Neuronal stem cell (in vitro differentiated cells): Measurements from ENCODE around the gene CDA.

Source experiments
- DNase-seq: peaks from one replicate; pipeline ENCODE4 v3.0.0-alpha.2; 2013; ENCODE audit warnings: low spot score
- H2AFZ ChIP-seq: one replicate; pipeline ENCODE4 v1.6.1; 2013; ENCODE audit warnings: mild to moderate bottlenecking, low read length, inconsistent platforms
- H2AK5ac ChIP-seq: 2 replicates; pipeline ENCODE4 v1.6.1; 2013; ENCODE audit warnings: low read depth, mild to moderate bottlenecking, inconsistent platforms, low read length, moderate library complexity, mixed read lengths
- H2BK120ac ChIP-seq: 2 replicates; pipeline ENCODE4 v1.6.1; 2013; ENCODE audit warnings: low read depth, mild to moderate bottlenecking, inconsistent platforms, low read length, moderate library complexity, mixed read lengths
- H2BK12ac ChIP-seq: one replicate; pipeline ENCODE4 v1.6.1; 2013; ENCODE audit warnings: low read length, inconsistent platforms
- H2BK15ac ChIP-seq: 2 replicates; pipeline ENCODE4 v1.6.1; 2013; ENCODE audit warnings: mild to moderate bottlenecking, low read length, inconsistent platforms, mixed read lengths
- H2BK5ac ChIP-seq: one replicate; pipeline ENCODE4 v1.6.1; 2013; ENCODE audit warnings: inconsistent platforms, mild to moderate bottlenecking, low read length, moderate library complexity
- H3K14ac ChIP-seq: one replicate; pipeline ENCODE4 v1.6.1; 2013; ENCODE audit warnings: low read length, inconsistent platforms
- H3K18ac ChIP-seq: 2 replicates; pipeline ENCODE4 v1.6.1; 2013; ENCODE audit warnings: low read length, inconsistent platforms
- H3K23ac ChIP-seq: 2 replicates; pipeline ENCODE4 v1.6.1; 2013; ENCODE audit warnings: low read depth, mild to moderate bottlenecking, mixed read lengths, low read length, inconsistent platforms; ENCODE audit not compliant: poor library complexity
- H3K27ac ChIP-seq: replicated peaks from 3 replicates; pipeline ENCODE4 v1.5.1; 2013; ENCODE audit warnings: low read length, inconsistent platforms
- H3K27me3 ChIP-seq, 3 experiments: 2 replicates each; pipeline ENCODE4 v1.6.1; 2013; ENCODE audit warnings: low read length in 3 of 3, mild to moderate bottlenecking in 2 of 3, inconsistent platforms in 1 of 3, low read depth in 1 of 3, mixed read lengths in 1 of 3, moderate library complexity in 1 of 3; ENCODE audit not compliant: control insufficient read depth in 3 of 3, insufficient read depth in 3 of 3
- H3K36me3 ChIP-seq, 2 donors: replicated peaks in 1 of 2; 2 replicates each; pipeline ENCODE4 v1.6.1; 2013; ENCODE audit warnings: low read length in 2 of 2; ENCODE audit not compliant: control insufficient read depth in 2 of 2, insufficient read depth in 2 of 2
- H3K4ac ChIP-seq: 2 replicates; pipeline ENCODE4 v1.6.1; 2013; ENCODE audit warnings: inconsistent platforms, mild to moderate bottlenecking, low read length, moderate library complexity
- H3K4me1 ChIP-seq, 2 donors: 1 replicate in 1 of 2; 2 replicates in 1 of 2; pipeline ENCODE4 v1.6.1; 2013; ENCODE audit warnings: low read length in 2 of 2, low read depth in 1 of 2; ENCODE audit not compliant: control insufficient read depth in 2 of 2, insufficient read depth in 1 of 2
- H3K4me2 ChIP-seq: one replicate; pipeline ENCODE4 v1.6.1; 2013; ENCODE audit warnings: mild to moderate bottlenecking, low read length, inconsistent platforms; ENCODE audit not compliant: insufficient read depth, poor library complexity, severe bottlenecking
- H3K4me3 ChIP-seq, 2 donors: 2 replicates each; pipeline ENCODE4 v1.5.1; 2013; ENCODE audit warnings: low read length in 2 of 2, mild to moderate bottlenecking in 2 of 2, inconsistent platforms in 1 of 2, moderate library complexity in 1 of 2
- H3K79me1 ChIP-seq: one replicate; pipeline ENCODE4 v1.6.1; 2013; ENCODE audit warnings: low read depth, mild to moderate bottlenecking, inconsistent platforms, low read length, moderate library complexity
- H3K9ac ChIP-seq: one replicate; pipeline ENCODE4 v1.6.1; 2013; ENCODE audit warnings: mild to moderate bottlenecking, low read depth, low read length, inconsistent platforms; ENCODE audit not compliant: poor library complexity
- H3K9me3 ChIP-seq, 2 donors: replicated peaks in 1 of 2; 2 replicates each; pipeline versions ENCODE3 to v1.6.1; 2013; ENCODE audit warnings: low read length in 2 of 2, mild to moderate bottlenecking in 2 of 2, inconsistent platforms in 1 of 2, low read depth in 1 of 2, mixed read lengths in 1 of 2, moderate library complexity in 1 of 2; ENCODE audit not compliant: control insufficient read depth in 2 of 2, insufficient read depth in 1 of 2
- H4K8ac ChIP-seq: one replicate; pipeline ENCODE4 v1.6.1; 2013; ENCODE audit warnings: low read depth, mild to moderate bottlenecking, inconsistent platforms, low read length, moderate library complexity
- H4K91ac ChIP-seq: one replicate; pipeline ENCODE4 v1.6.1; 2013; ENCODE audit warnings: low read length, low read depth, mild to moderate bottlenecking, inconsistent platforms; ENCODE audit not compliant: poor library complexity
- WGBS, 2 donors: extraction: QIAGEN DNeasy Blood & Tissue Kit; methylation state at CpG; one replicate each; pipeline ENCODE4 v1.1.7; 2013; ENCODE audit warnings: missing lambda C conversion rate in 2 of 2, mixed read lengths in 1 of 2; ENCODE audit not compliant: insufficient read length in 2 of 2, insufficient replicate concordance in 1 of 2; ENCODE audit errors: extremely low coverage in 2 of 2; 5-methylcytosine and 5-hydroxymethylcytosine counted together

CDA gene

DNA sequence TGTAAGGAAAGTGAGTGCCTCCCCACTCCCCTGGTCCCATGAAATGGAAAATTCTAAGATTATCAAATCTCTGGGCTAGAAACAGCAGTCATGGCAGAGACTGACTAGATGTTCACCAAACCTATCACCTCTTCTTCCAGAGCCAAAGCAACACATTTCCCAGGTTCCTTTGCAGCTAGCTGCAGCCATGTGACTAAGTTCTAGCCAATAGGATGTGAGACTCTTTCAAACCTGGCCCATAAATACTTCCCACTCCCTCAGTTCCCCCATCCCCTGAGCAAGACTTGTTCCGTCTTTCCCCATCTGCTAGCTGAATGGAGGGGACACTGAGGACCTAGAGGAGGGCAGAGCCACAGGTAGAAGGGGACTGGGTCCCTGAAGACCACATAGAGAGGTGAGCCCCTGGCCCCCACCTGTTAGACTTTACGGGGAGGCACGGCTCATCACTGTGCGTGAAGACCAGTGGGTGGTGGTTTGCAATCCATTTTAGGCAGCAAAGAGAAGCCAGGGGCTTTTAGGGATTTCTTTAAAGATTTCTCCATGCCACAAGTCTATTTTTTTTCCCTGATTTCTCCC is 19.3 kb upstream of the CDA start:
- Histone ChIP-seq H2AK5ac (no peak overlapping the region), H2BK120ac (no peak overlapping the region), H2BK15ac (no peak overlapping the region), H3K14ac (peak overlapping the region; percentile 22), H4K8ac (no peak overlapping the region), H3K36me3 (no peaks in the 10 kb centered on the region), H2AFZ (no peak overlapping the region), H2BK5ac (no peak overlapping the region), H3K79me1 (no peaks in the 10 kb centered on the region), H3K27me3 (peaks cover 0 to 15% (median 0%) of the 10 kb centered on the region in 3 experiments), H3K27ac (no peak overlapping the region), H3K9me3 (peaks cover 0 to 2% of the 10 kb centered on the region in 2 donors), H3K4me2 (no peak overlapping the region), H3K23ac (no peak overlapping the region), H3K9ac (no peak overlapping the region), H3K4ac (no peak overlapping the region), H4K91ac (no peak overlapping the region), H3K4me1 (no peaks in the 10 kb centered on the region), H2BK12ac (no peak overlapping the region), H3K18ac (no peak overlapping the region), H3K4me3 (no peak overlapping the region)
- WGBS, 2 donors, result no CpG with 5 or more reads among the region's 4 CpGs
- no peak for DNase-seq

DNA sequence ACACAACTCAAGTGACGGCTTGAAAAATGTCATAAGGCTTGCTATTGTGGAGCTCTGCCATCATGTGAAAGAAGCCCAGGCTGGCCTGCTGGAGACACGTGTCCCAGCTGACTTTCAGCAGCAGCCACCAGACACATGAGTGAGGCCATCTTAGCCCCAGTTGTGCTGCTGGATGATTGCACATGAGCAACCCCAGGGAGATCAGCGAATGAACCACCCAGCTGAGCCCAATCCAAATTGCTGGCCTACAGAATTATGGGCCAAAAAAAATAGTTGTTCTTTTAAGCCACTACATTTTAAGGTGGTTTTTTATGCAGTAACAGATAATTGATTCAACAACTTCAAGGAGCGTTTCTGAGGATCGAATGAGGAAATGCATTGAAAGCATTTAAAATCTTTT is 17.5 kb upstream of the CDA start:
- no peaks in the 10 kb centered on the region for H3K79me1 ChIP-seq
- H3K9ac ChIP-seq, result no peak overlapping the region
- peaks cover 0 to 13% (median 0%) of the 10 kb centered on the region in 3 experiments for H3K27me3 ChIP-seq
- no peak for DNase-seq
- no CpG with 5 or more reads among the region's 5 CpGs for WGBS, 2 donors
- H3K4me3 ChIP-seq, result no peak overlapping the region
- peaks cover 0 to 3% of the 10 kb centered on the region in 2 donors for H3K4me1 ChIP-seq
- H3K4me2 ChIP-seq, result no peak overlapping the region
- no peak overlapping the region for H4K8ac ChIP-seq
- H4K91ac ChIP-seq, result no peak overlapping the region
- no peak overlapping the region for H2AK5ac ChIP-seq
- H3K36me3 ChIP-seq, result no peaks in the 10 kb centered on the region
- H2BK12ac ChIP-seq, result no peak overlapping the region
- H2AFZ ChIP-seq, result no peak overlapping the region
- no peak overlapping the region for H2BK15ac ChIP-seq
- no peak overlapping the region for H2BK5ac ChIP-seq
- peaks cover 0 to 2% of the 10 kb centered on the region in 2 donors for H3K9me3 ChIP-seq
- H3K23ac ChIP-seq, result no peak overlapping the region
- no peak overlapping the region for H3K18ac ChIP-seq
- H2BK120ac ChIP-seq, result no peak overlapping the region
- H3K14ac ChIP-seq, result no peak overlapping the region
- H3K4ac ChIP-seq, result no peak overlapping the region
- H3K27ac ChIP-seq, result no peak overlapping the region

DNA sequence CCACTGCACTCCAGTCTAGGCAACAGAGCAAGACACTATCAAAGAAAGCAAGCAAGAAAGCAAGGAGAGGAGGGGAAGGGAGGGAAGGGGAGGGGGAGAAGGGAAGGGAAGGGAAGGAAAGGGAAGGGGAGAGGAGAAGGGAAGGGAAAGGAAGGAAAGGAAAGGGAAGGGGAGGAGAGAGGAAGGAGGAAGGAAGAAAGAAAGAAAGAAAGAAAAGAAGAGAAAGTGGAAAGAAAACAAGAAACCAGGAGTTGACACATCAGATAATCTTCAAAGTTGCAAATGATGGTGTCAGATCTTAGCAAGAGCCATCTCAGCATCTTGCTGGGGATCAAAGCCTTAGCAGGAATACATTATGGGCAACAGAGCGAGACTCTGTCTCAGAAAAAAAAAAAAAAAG is 14.9 kb upstream of the CDA start:
- peaks cover 0 to 11% (median 0%) of the 10 kb centered on the region in 3 experiments for H3K27me3 ChIP-seq
- H2AFZ ChIP-seq, result no peak overlapping the region
- H2BK15ac ChIP-seq, result no peak overlapping the region
- no peak overlapping the region for H2AK5ac ChIP-seq
- H2BK5ac ChIP-seq, result no peak overlapping the region
- H3K23ac ChIP-seq, result no peak overlapping the region
- H3K36me3 ChIP-seq, result no peaks in the 10 kb centered on the region
- H4K8ac ChIP-seq, result no peak overlapping the region
- no CpG with 5 or more reads among the region's 1 CpG for WGBS, 2 donors
- H3K4ac ChIP-seq, result no peak overlapping the region
- no peak overlapping the region for H2BK12ac ChIP-seq
- H3K14ac ChIP-seq, result no peak overlapping the region
- no peak for DNase-seq
- no peak overlapping the region for H3K18ac ChIP-seq
- H3K27ac ChIP-seq, result no peak overlapping the region
- H4K91ac ChIP-seq, result no peak overlapping the region
- H3K79me1 ChIP-seq, result no peaks in the 10 kb centered on the region
- no peak overlapping the region for H3K9ac ChIP-seq
- H3K4me1 ChIP-seq, result peaks cover 0 to 3% of the 10 kb centered on the region in 2 donors
- no peak overlapping the region for H3K4me3 ChIP-seq
- peaks cover 0 to 2% of the 10 kb centered on the region in 2 donors for H3K9me3 ChIP-seq
- no peak overlapping the region for H2BK120ac ChIP-seq
- no peak overlapping the region for H3K4me2 ChIP-seq

DNA sequence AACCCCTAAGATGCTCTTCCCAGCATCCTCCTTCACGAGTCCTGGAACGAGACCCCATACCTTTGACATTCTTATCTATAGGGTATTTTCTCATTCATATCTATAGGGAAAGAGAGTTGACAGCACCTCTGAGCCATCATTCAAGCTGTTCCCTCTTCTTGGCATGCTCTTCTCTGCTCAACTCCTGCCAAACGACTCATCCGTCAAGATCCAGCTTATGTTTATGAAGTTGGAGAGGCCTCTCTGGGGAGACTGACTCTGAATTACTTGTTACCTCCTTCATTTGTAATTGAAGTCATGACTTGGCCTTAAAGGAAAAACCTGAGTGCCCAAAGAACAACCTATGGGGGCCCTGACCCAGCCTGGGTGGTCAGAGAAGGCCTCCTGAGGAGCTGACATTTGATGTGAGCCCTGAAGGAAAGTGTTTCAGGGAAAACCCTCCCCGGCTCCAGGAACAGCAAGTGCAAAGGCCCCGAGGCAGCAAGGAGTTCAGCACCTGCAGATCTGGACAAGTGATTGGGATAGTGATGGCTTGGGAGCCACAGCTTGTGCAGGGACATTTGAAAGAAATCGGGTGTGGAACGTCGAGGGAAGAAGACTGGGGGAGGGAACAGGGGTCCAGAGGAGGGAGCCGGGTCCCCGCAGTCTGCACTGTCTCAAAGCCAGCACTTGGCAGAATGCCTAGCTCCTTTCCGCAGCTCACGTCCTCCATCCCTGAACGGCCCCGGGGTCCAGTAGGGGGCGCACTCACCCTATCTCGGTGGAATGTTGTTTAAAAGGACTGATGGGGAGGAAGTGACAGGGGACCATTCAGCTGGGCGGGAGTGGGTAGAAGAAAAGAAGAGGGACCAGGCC is 14.0 kb upstream of the CDA start:
- Histone ChIP-seq H3K4ac (no peak overlapping the region), H3K9ac (no peak overlapping the region), H2AK5ac (no peak overlapping the region), H3K4me2 (no peak overlapping the region), H3K23ac (no peak overlapping the region), H2AFZ (peak overlapping the region; percentile 54), H2BK15ac (no peak overlapping the region), H3K27me3 (peaks cover 0 to 11% (median 0%) of the 10 kb centered on the region in 3 experiments), H3K79me1 (no peaks in the 10 kb centered on the region), H2BK12ac (no peak overlapping the region), H3K4me3 (no peak overlapping the region), H2BK120ac (no peak overlapping the region), H3K36me3 (no peaks in the 10 kb centered on the region), H3K9me3 (peaks cover 0 to 2% of the 10 kb centered on the region in 2 donors), H3K27ac (no peak overlapping the region), H3K18ac (peak overlapping the region; percentile 83), H4K91ac (no peak overlapping the region), H4K8ac (peak overlapping the region; percentile 43), H2BK5ac (no peak overlapping the region), H3K14ac (no peak overlapping the region), H3K4me1 (peaks cover 0 to 3% of the 10 kb centered on the region in 2 donors)
- WGBS, 2 donors, result no CpG with 5 or more reads among the region's 18 CpGs
- peak; percentile 75 for DNase-seq
